Islet of Langerhans (tissue), 1 donor: ENCODE data around the gene USP4.
"Not testable (repeated sequence)": the region's sequence is repeated elsewhere in the genome, so short reads cannot be mapped to it uniquely, and the experiment has no call there.

Experiments used
- FAIRE-seq: peaks from one replicate; lab custom pipeline; 2011; peaks lifted over from hg19 to GRCh38; lab: Jason Lieb, UNC

USP4 gene

DNA sequence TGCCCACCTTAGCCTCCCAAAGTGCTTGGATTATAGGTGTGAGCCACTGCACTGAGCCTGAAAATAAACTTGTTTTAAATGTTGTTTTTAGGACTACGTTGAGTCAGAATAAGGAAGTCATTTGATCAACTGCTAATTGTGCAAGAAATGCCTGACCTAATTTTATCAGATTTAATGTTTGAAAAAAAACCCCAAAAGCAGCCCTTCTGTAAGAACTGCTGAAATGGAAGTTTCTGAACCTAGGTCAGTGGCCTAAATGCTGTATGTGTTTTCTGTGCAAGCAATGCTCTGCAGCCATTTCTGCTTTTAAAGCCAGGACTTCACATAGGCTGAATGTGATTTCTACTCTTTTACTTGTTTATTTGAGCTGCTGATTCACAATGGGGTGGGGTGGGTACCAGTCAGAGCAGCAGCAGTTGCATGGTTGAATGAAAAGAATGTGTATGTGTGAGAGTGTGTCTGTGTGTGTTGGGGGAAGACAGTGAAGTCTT, 11.7 kb upstream of the USP4 start:
- FAIRE-seq, result no peak

GRCh38 chr3:49349348-49350114, 9.7 kb upstream of the USP4 start:
- FAIRE-seq, result no peak

- not testable (repeated sequence) for FAIRE-seq
Measured at GRCh38 chr3:49348361-49348760, 8.5 kb upstream of the USP4 start.

DNA sequence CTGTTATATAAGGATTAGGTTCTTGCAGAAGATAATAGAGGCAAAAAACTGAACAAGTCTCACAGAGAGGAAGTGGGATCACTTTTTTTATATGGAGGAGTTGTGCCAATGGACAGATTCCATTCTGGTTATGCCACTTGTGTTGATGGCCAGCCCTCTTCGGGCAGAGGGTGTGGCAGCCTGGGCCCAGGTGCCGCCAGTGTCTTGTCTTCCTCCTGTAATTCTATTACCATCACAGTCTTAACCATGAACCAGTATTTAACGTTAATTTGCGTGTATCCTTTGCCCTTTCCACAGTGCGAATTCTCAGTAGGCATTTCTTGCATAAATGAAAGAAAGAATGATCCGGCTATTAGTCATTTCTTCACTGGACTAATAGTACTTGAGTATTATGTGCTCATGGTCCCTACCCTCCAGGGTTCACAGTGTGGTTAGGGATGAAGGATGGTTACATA, 7.0 kb upstream of the USP4 start:
- no peak for FAIRE-seq

DNA sequence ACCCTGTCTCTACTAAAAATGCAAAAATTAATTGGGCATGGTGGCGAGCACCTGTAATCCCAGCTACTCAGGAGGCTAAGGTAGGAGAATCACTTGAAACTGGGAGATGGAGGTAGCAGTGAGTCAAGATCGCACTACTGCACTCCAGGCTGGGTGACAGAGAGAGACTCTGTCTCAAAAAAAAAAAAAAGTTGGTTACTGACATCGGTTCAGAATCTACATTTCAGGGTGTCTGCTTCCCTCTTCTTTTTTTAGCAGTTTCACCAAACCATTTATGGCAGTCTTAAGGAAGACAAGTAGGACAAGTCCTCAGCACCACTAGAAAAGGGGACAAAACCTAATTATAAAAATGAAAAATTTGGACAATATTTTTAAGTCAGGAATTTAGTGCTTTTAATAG, 3.3 kb upstream of the USP4 start:
- FAIRE-seq, result no peak

GRCh38 chr3:49341996-49342395, 2.1 kb upstream of the USP4 start:
- FAIRE-seq, result no peak

- no peak for FAIRE-seq
Measured at GRCh38 chr3:49339581-49339940, 292 bp downstream of the USP4 start.

- FAIRE-seq, result no peak
Measured at GRCh38 chr3:49333916-49334633, 5.8 kb downstream of the USP4 start.

DNA sequence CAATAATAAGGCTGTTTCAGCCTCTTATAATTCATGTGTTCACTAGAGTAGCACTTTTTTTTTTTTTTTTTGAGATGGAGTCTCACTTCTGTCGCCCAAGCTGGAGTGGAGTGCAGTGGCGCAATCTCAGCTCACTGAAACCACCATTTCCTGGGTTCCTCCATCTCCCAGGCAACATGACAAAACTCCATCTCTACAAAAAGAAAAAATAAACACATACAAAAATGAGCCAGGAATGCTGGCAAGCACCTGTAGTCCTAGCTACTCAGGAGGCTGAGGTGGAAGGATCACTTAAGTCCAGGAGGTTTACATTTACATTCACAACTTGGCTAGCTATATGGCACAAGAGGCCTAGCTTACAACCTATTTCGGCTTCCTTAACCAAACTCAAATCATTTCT, 6.8 kb downstream of the USP4 start:
- FAIRE-seq, result no peak

DNA sequence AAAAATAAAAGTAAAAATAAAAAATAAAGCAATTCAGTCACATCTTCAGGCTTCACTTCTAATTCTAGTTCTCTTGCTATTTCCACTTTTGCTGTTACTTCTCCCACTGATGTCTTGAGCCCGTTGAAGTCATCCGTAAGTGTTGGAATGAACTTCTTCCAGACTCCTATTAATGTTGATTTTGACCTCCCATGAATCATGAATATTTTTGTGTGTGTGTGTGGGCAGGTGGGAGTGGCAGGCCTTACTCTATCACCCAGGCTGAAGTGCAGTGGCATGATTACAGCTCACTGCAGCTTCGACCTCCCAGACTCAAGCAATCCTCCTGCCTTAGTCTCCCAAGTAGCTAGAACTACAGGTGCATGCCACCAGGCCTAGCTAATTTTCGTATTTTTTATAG, 10.7 kb downstream of the USP4 start:
- no peak for FAIRE-seq

- not testable (repeated sequence) for FAIRE-seq
Measured at GRCh38 chr3:49328350-49328749, 11.5 kb downstream of the USP4 start.

DNA sequence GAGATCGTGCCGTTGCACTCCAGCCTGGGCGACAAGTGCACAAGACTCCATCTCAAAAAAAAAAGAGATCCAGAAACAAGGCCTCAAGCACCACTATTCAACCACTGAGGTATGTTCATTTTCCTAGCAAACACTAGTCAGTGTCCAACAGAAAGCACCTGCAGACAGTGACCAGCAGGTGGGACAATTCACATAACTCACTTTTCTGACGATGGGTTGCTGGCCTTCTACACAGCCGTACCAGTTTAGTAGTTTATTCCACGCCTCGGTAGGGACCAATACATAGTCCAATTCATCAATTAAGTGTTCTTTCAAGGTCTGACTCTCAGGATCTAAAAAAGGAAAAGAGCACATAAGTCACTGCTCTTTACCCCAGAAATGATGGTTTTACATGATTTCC, 12.4 kb downstream of the USP4 start:
- no peak for FAIRE-seq

DNA sequence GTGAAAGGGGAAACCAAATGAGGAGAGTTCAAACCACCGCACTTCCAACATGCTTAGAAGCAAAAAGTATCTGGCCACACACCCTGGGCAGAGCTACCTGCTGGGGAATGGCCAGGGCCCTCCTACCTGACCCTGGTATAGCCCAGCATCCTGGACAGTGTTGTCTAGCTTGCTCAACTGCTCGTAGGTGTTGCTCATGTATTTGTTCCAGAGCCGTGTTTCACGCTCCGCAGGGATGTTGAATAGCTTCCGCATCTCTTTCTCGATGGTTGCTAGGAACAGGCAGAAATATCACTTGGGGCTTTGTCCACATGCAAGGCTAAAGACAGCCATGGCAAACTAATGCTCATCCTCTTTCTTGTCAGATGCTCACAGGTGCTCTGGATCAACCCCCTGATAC, 15.1 kb downstream of the USP4 start:
- peak; percentile 70 for FAIRE-seq

- no peak for FAIRE-seq
Measured at GRCh38 chr3:49316696-49317457, 23.0 kb downstream of the USP4 start.

GRCh38 chr3:49313896-49314688, 25.8 kb downstream of the USP4 start:
- FAIRE-seq, result no peak

GRCh38 chr3:49311283-49311682, 28.6 kb downstream of the USP4 start:
- FAIRE-seq, result no peak

- FAIRE-seq, result no peak
Measured at GRCh38 chr3:49310677-49311076, 29.2 kb downstream of the USP4 start.

- FAIRE-seq, result no peak
Measured at GRCh38 chr3:49305608-49306007, 34.2 kb downstream of the USP4 start.

DNA sequence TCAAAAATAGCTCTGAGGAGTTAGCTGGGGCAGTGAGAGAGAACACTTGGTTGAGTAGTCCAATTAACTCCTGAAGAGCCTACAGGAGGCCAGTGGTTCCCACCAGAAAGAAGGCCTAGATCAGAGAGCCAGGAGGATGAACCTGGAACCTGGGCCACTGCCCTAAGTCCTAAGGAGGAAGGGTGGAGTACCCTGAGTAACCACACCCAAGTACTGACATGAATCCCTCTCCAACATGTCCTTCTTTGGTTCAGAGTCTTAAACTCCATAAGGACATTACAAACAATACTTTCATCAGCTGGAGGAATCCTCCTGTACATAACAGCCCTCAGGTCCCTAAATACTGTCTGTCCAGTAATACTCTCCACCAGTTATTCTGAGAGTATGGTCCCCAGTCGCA, 37.2 kb downstream of the USP4 start:
- FAIRE-seq, result no peak

- no peak for FAIRE-seq
Measured at GRCh38 chr3:49300595-49300994, 39.3 kb downstream of the USP4 start.

- FAIRE-seq, result no peak
Measured at GRCh38 chr3:49298511-49298910, 41.3 kb downstream of the USP4 start.

GRCh38 chr3:49296781-49297411, 43.0 kb downstream of the USP4 start:
- FAIRE-seq, result no peak
